Fibroblast of lung (primary cell): ENCODE results near the gene PILRA.

ENCODE experiments used
- CTCF ChIP-seq, 2 donors: IDR thresholded peaks in 1 of 2; conservative IDR thresholded peaks in 1 of 2; 1 replicate in 1 of 2; 2 replicates in 1 of 2; pipeline ENCODE4 v1.5.1; 2011 to 2012; ENCODE audit warnings: low read length in 2 of 2, control low read depth in 1 of 2, inconsistent platforms in 1 of 2, low read depth in 1 of 2, mild to moderate bottlenecking in 1 of 2
- EZH2 ChIP-seq: IDR thresholded peaks from 2 replicates; pipeline ENCODE4 v1.5.1; 2012; ENCODE audit warnings: low read length, control low read depth, mild to moderate bottlenecking; ENCODE audit errors: missing control alignments

DNA sequence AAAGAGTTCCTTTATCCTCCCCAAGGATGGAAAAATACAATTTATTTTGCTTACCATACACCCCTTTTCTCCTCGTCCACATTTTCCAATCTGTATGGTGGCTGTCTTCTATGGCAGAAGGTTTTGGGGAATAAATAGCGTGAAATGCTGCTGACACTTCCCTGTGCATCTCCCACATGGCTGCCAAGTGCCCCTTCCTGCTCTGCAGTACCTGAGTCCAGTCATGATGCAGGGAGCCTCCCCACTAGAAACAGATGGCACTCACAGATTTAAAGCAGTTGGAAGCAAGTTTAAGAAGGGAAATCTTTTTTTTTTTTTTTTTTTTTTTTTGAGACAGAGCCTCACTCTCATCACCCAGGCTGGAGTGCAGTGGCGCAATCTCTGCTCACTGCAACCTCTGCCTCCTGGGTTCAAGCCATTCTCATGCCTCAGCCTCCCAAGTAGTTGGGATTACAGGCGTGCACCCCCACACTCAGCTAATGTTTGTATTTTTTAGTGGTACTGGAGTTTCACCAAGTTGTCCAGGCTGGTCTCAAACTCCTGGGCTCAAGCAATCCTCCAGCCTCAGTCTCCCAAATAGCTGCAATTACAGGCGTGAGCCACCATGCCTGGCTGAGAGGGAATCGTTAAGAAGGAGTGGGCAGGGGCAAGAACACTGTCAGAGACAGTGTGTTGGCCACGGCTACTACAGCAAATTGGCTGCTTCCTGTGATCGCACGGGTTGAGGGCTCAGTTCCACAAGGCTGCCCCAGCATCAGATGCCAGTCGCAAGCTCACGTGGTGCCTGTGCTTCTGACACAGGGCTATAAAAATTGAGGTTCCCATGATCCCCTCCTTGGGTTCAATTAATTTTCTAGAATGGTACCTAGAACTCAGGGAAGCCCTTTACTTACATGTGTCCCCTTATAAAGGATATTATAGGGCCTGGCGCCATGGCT is 5.3 kb upstream of the PILRA start:
- TF ChIP-seq EZH2 (no peak), CTCF (conservative IDR thresholded peaks at IDR 0.05 in 1 of 2, IDR thresholded peaks at IDR 0.05 in 1 of 2; ENCODE audit: low read depth in 1 of 2, low read length in 2 of 2) (no peak)
